Loucy (cell line): Measurements from ENCODE around the gene RBMXL3.

Experiments used
- H2AFZ ChIP-seq: fragments of 200-600 bp; sonication (generic); 2 replicates; pipeline ENCODE4 v1.6.0; 2016; ENCODE audit warnings: antibody characterized with exemption, mild to moderate bottlenecking, low read length, moderate library complexity
- H3F3A ChIP-seq: fragments of 200-600 bp; 2 replicates; pipeline ENCODE4 v1.6.0; 2016; ENCODE audit warnings: antibody characterized with exemption, low read depth, mild to moderate bottlenecking
- H3K27me3 ChIP-seq: fragments of 200-600 bp; sonication (generic); 2 replicates; pipeline ENCODE4 v1.6.1; 2014; ENCODE audit warnings: low read length, mild to moderate bottlenecking; ENCODE audit not compliant: insufficient read depth, poor library complexity, severe bottlenecking
- H3K36me3 ChIP-seq: fragments of 200-600 bp; sonication (generic); 2 replicates; pipeline ENCODE4 v1.6.1; 2016; ENCODE audit warnings: low read length; ENCODE audit not compliant: insufficient read depth
- H3K4me1 ChIP-seq: fragments of 200-600 bp; sonication (generic); 2 replicates; pipeline ENCODE4 v1.5.1; 2014; ENCODE audit warnings: low read length, mild to moderate bottlenecking; ENCODE audit not compliant: insufficient read depth, poor library complexity, severe bottlenecking
- H3K4me2 ChIP-seq: fragments of 200-600 bp; sonication (generic); 2 replicates; pipeline ENCODE4 v1.6.0; 2014; ENCODE audit warnings: antibody characterized with exemption, low read length, low read depth, mild to moderate bottlenecking; ENCODE audit not compliant: poor library complexity, severe bottlenecking
- H3K4me3 ChIP-seq: fragments of 200-600 bp; sonication (generic); 2 replicates; pipeline ENCODE4 v1.5.1; 2014; ENCODE audit warnings: low read length, mild to moderate bottlenecking, mixed read lengths; ENCODE audit not compliant: poor library complexity, severe bottlenecking
- H3K79me2 ChIP-seq: fragments of 200-600 bp; sonication (generic); 2 replicates; pipeline ENCODE4 v1.6.1; 2014; ENCODE audit warnings: low read length; ENCODE audit not compliant: insufficient read depth
- H3K9ac ChIP-seq: fragments of 200-600 bp; sonication (generic); 2 replicates; pipeline ENCODE4 v1.6.0; 2014; ENCODE audit warnings: mild to moderate bottlenecking, low read depth, low read length, moderate library complexity; ENCODE audit not compliant: poor library complexity, severe bottlenecking
- H3K9me2 ChIP-seq: fragments of 200-600 bp; sonication (generic); replicated peaks from 2 replicates; pipeline ENCODE4 v1.6.1; 2016; ENCODE audit warnings: low read depth, low read length, mixed read lengths
- H3K9me3 ChIP-seq: fragments of 200-600 bp; sonication (generic); 2 replicates; pipeline ENCODE4 v1.6.1; 2014; ENCODE audit warnings: mild to moderate bottlenecking, antibody characterized with exemption, low read length, low read depth; ENCODE audit not compliant: insufficient read depth
- H4K20me1 ChIP-seq: fragments of 200-600 bp; sonication (generic); 2 replicates; pipeline ENCODE4 v1.6.0; 2014; ENCODE audit warnings: antibody characterized with exemption, low read length, mild to moderate bottlenecking; ENCODE audit not compliant: insufficient read depth, poor library complexity, severe bottlenecking
- CTCF ChIP-seq: fragments of 200-600 bp; sonication (generic); conservative IDR thresholded peaks from 2 replicates; pipeline ENCODE4 v1.5.1; 2014; ENCODE audit warnings: mild to moderate bottlenecking, antibody characterized with exemption, low read length
- EZH2phosphoT487 ChIP-seq: fragments of 200-600 bp; IDR thresholded peaks from 2 replicates; pipeline ENCODE4 v1.6.1; 2018; ENCODE audit warnings: antibody characterized with exemption, mild to moderate bottlenecking, moderate library complexity, borderline replicate concordance

Gene RBMXL3

GRCh38 chrX:115178473-115178872 lies 10.7 kb upstream of the RBMXL3 start:
- Histone ChIP-seq H3K4me3 (no peak overlapping the region), H3F3A (no peaks in the 10 kb centered on the region), H2AFZ (no peak overlapping the region), H3K9me2 (no peaks in the 10 kb centered on the region), H4K20me1 (no peaks in the 10 kb centered on the region), H3K27me3 (no peaks in the 10 kb centered on the region), H3K4me1 (no peaks in the 10 kb centered on the region), H3K4me2 (no peak overlapping the region), H3K36me3 (no peaks in the 10 kb centered on the region), H3K9me3 (no peaks in the 10 kb centered on the region), H3K9ac (no peak overlapping the region), H3K79me2 (no peaks in the 10 kb centered on the region)
- TF ChIP-seq CTCF (no peak), EZH2phosphoT487 (no peak)

- H3K4me3 ChIP-seq, result no peak overlapping the region
- no peaks in the 10 kb centered on the region for H3K36me3 ChIP-seq
- no peaks in the 10 kb centered on the region for H3F3A ChIP-seq
- H4K20me1 ChIP-seq, result no peaks in the 10 kb centered on the region
- no peak overlapping the region for H3K9ac ChIP-seq
- H2AFZ ChIP-seq, result no peak overlapping the region
- H3K79me2 ChIP-seq, result no peaks in the 10 kb centered on the region
- H3K4me1 ChIP-seq, result no peaks in the 10 kb centered on the region
- no peak overlapping the region for H3K4me2 ChIP-seq
- no peaks in the 10 kb centered on the region for H3K27me3 ChIP-seq
- H3K9me2 ChIP-seq, result no peaks in the 10 kb centered on the region
- no peaks in the 10 kb centered on the region for H3K9me3 ChIP-seq
- TF ChIP-seq EZH2phosphoT487 (no peak), CTCF (no peak)
Measured at GRCh38 chrX:115183980-115184379, 5.2 kb upstream of the RBMXL3 start.

GRCh38 chrX:115189646-115190635 lies 731 bp downstream of the RBMXL3 start:
- no peak overlapping the region for H2AFZ ChIP-seq
- no peaks in the 10 kb centered on the region for H4K20me1 ChIP-seq
- TF ChIP-seq EZH2phosphoT487, result no peak
- TF ChIP-seq CTCF, result no peak
- no peak overlapping the region for H3K9ac ChIP-seq
- no peaks in the 10 kb centered on the region for H3K4me1 ChIP-seq
- no peaks in the 10 kb centered on the region for H3K79me2 ChIP-seq
- H3K4me3 ChIP-seq, result no peak overlapping the region
- H3K36me3 ChIP-seq, result no peaks in the 10 kb centered on the region
- H3F3A ChIP-seq, result no peaks in the 10 kb centered on the region
- no peaks in the 10 kb centered on the region for H3K9me2 ChIP-seq
- H3K27me3 ChIP-seq, result no peaks in the 10 kb centered on the region
- H3K9me3 ChIP-seq, result no peaks in the 10 kb centered on the region
- H3K4me2 ChIP-seq, result no peak overlapping the region
